Heart left ventricle (tissue), 13 donors: ENCODE results near the gene MYL7.

Experiments used
- CTCF ChIP-seq, 12 donors: fragments of 200-600 bp; sonication (generic) in 4 of 12; IDR thresholded peaks; one replicate each; pipeline versions ENCODE4 v1.5.0 to v1.8.0; 2018 to 2022; ENCODE audit warnings: antibody characterized with exemption in 12 of 12, mild to moderate bottlenecking in 5 of 12
- POLR2A ChIP-seq, 2 donors: fragments of 450-650 bp; IDR thresholded peaks; one replicate each; pipeline ENCODE4 v1.6.1; 2017; ENCODE audit warnings: antibody characterized with exemption in 2 of 2, mild to moderate bottlenecking in 2 of 2, moderate library complexity in 2 of 2
- donor health status: ischemic (EF 13 %, LVEDD 7.1; RV severe dilation, severe dysfunction).
- donor health status: DM: no; HTN: yes; CAD: no.
- donor health status: DM: no; HTN: no; CAD: no.
- donor health status: ischemic (EF 25% LVEDD 6.9; RV normal size, moderate dysfunction).
- donor health status: ischemic (EF 25% LVEDD 5.7; RV mildly dilated, moderate dysfunction).
- donor health status: ischemic (EF 35%, LVEDD 5.7; RV mildly dilated, moderate dysfunction).
- donor health status: nonischemic (EF 11% LVEDD 7.7; RV severe dilation, severe dysfunction).
- donor health status: DM: yes; HTN: yes; CAD: no.
- donor health status: PGD.
- donor health status: ischemic (EF 29% LVEDD 5.4; RV normal size, mild dysfunction).
- donor health status: nonischemic (EF 23%, LVEDD 6.1; RV moderate dilation, normal function).

GRCh38 chr7:44156453-44157010 is 15.4 kb upstream of the MYL7 start:
- no peak for TF ChIP-seq CTCF (IDR thresholded peaks at IDR 0.05)
- no peak for TF ChIP-seq POLR2A (IDR thresholded peaks at IDR 0.05)
